B cell (primary cell): ENCODE data around the gene CAMK2G.

Source experiments
- CTCF ChIP-seq: fragments of 200-600 bp; IDR thresholded peaks from one replicate; pipeline ENCODE4 v1.8.0; 2022; ENCODE audit warnings: antibody characterized with exemption, mild to moderate bottlenecking
- EZH2 ChIP-seq: IDR thresholded peaks from 2 replicates; pipeline ENCODE4 v1.6.1; 2012; ENCODE audit warnings: borderline replicate concordance, low read depth, mild to moderate bottlenecking, moderate library complexity, low read length; ENCODE audit not compliant: insufficient read depth, poor library complexity, severe bottlenecking

GRCh38 chr10:73812657-73813056 lies 61.7 kb downstream of the CAMK2G start:
- TF ChIP-seq CTCF = no peak
- TF ChIP-seq EZH2 = no peak
